ENCODE measurements around the gene BCAS1. TPM values are rescaled to one million over a fixed set of nuclear protein-coding genes. Genes with fewer than 3 reads are reported as not detected.

The BCAS1 gene
- total RNA-seq, 1 donor: not detected

DNA sequence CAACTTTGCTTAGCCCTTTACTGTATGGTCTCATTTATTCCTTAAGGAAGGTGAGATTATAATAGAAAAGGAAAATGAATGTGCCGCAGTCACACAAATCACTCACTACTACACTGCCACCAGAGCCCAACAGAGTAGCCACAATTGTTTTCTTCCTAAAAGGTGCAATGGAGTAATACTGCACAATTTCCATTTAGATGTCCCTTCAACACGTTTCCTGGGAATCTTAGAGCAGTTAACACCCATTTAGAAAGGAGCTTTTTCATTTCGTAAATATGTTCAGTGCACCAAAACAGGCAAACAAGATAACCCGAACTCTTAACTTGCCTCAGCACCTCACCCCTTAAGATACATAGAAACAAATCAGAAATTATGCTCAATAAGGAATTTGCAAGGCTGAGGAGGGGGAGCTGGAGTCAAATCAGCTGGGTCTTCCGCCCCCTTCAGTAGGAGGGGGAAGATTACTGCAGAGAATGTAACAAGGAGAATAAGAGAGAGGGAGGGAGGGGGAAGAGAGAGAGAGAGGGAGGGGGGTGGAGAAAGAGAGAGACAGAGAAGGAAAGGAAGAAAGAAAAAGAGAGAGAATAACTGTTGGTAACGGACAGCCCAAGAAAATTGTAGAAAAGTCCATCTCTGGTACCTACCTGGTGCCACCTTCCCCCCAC lies 155.5 kb downstream of the BCAS1 start:
- Histone ChIP-seq H3K36me3 (ENCODE audit: insufficient read depth, low read length) (no peaks in the 10 kb centered on the region), H3K9me3 (ENCODE audit: low read depth, low read length) (no peaks in the 10 kb centered on the region), H3K4me1 (ENCODE audit: insufficient read depth, low read length) (peaks cover 49% of the 10 kb centered on the region), H3K79me2 (ENCODE audit: insufficient read depth, low read length) (no peaks in the 10 kb centered on the region), H3K4me2 (ENCODE audit: insufficient read depth, low read length) (peak overlapping the region; percentile 95), H3K4me3 (ENCODE audit: insufficient read depth, low read length) (peak overlapping the region; percentile 80), H4K20me1 (ENCODE audit: insufficient read depth, low read length) (no peaks in the 10 kb centered on the region), H3K27ac (ENCODE audit: low read depth, low read length) (peak overlapping the region; percentile 97), H2AFZ (ENCODE audit: low read length) (peak overlapping the region; percentile 95), H3K27me3 (ENCODE audit: insufficient read depth, low read length) (no peaks in the 10 kb centered on the region)
- DNase-seq (ENCODE audit: insufficient read length, low spot score, missing footprints): no peak
- TF ChIP-seq, protein P1, sequence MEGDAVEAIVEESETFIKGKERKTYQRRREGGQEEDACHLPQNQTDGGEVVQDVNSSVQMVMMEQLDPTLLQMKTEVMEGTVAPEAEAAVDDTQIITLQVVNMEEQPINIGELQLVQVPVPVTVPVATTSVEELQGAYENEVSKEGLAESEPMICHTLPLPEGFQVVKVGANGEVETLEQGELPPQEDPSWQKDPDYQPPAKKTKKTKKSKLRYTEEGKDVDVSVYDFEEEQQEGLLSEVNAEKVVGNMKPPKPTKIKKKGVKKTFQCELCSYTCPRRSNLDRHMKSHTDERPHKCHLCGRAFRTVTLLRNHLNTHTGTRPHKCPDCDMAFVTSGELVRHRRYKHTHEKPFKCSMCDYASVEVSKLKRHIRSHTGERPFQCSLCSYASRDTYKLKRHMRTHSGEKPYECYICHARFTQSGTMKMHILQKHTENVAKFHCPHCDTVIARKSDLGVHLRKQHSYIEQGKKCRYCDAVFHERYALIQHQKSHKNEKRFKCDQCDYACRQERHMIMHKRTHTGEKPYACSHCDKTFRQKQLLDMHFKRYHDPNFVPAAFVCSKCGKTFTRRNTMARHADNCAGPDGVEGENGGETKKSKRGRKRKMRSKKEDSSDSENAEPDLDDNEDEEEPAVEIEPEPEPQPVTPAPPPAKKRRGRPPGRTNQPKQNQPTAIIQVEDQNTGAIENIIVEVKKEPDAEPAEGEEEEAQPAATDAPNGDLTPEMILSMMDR (IDR thresholded peaks at IDR 0.05; ENCODE audit: extremely low read depth, low read depth, low read length): no peak

DNA sequence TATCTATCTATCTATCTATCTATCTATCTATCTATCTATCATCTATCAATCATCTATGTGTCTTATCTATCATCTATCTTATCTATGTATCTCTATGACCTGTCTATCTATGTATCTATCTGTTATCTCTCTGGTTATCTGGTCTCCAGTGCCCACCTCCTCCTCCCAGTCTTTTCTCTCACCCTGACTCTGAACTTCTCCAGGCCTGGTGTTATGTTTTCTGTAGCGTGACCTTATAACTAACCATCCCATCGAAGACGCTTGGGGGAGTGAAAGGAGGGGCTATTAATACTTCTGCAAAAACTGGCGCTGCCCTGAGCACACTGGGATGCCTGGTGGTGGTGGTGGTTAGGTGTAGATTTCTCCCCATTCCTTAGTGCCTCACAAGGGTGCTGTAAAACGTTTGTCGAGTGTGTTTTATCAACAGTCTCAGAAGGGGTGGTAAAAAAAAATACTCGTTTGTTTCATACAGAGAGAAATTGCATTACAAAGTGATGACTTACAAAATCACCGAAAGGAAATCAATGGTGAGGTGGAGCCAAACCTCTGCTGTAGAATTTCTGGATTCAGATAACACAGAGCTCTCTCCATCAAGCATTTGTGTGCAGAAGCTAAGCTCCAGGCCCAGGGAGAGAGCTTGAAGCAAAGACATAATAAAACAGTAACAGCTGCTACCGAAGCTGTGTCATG lies 156.2 kb downstream of the BCAS1 start:
- Histone ChIP-seq H2AFZ (ENCODE audit: low read length) (peak overlapping the region; percentile 95), H3K79me2 (ENCODE audit: insufficient read depth, low read length) (no peaks in the 10 kb centered on the region), H4K20me1 (ENCODE audit: insufficient read depth, low read length) (no peaks in the 10 kb centered on the region), H3K4me1 (ENCODE audit: insufficient read depth, low read length) (peaks cover 50% of the 10 kb centered on the region), H3K4me3 (ENCODE audit: insufficient read depth, low read length) (peak overlapping the region; percentile 14), H3K36me3 (ENCODE audit: insufficient read depth, low read length) (no peaks in the 10 kb centered on the region), H3K27me3 (ENCODE audit: insufficient read depth, low read length) (no peaks in the 10 kb centered on the region), H3K9me3 (ENCODE audit: low read depth, low read length) (no peaks in the 10 kb centered on the region), H3K27ac (ENCODE audit: low read depth, low read length) (peak overlapping the region; percentile 97), H3K4me2 (ENCODE audit: insufficient read depth, low read length) (peak overlapping the region; percentile 95)
- DNase-seq (ENCODE audit: insufficient read length, low spot score, missing footprints): peak; percentile 80
- TF ChIP-seq, protein P1 (IDR thresholded peaks at IDR 0.05; ENCODE audit: extremely low read depth, low read depth, low read length): no peak

DNA sequence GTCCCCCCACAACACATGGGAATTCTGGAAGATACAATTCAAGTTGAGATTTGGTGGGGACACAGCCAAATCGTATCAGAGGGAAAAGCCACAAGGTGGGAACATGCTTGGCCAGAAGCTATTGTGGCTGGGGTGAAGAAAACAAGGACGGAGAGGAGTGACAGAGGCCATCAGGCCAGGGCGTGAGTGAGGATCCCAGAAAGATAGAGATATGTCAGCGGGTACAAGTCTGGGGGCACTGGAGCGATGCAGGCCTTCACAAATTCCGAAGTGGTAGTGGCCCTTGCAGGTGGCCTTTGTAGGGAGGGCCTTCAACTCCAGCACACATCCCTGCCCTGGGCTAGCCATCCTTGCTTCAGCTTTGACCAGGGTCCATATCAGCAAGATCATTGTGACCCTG lies 159.1 kb downstream of the BCAS1 start:
- no peaks in the 10 kb centered on the region for H3K27me3 ChIP-seq (ENCODE audit: insufficient read depth, low read length)
- H3K36me3 ChIP-seq (ENCODE audit: insufficient read depth, low read length): no peaks in the 10 kb centered on the region
- H3K9me3 ChIP-seq (ENCODE audit: low read depth, low read length): no peaks in the 10 kb centered on the region
- H3K4me3 ChIP-seq (ENCODE audit: insufficient read depth, low read length): no peak overlapping the region
- H3K4me2 ChIP-seq (ENCODE audit: insufficient read depth, low read length): no peak overlapping the region
- H3K79me2 ChIP-seq (ENCODE audit: insufficient read depth, low read length): no peaks in the 10 kb centered on the region
- no peak overlapping the region for H2AFZ ChIP-seq (ENCODE audit: low read length)
- peaks cover 41% of the 10 kb centered on the region for H3K4me1 ChIP-seq (ENCODE audit: insufficient read depth, low read length)
- TF ChIP-seq, protein P1 (IDR thresholded peaks at IDR 0.05; ENCODE audit: extremely low read depth, low read depth, low read length): no peak
- H4K20me1 ChIP-seq (ENCODE audit: insufficient read depth, low read length): no peaks in the 10 kb centered on the region
- DNase-seq (ENCODE audit: insufficient read length, low spot score, missing footprints): no peak
- no peak overlapping the region for H3K27ac ChIP-seq (ENCODE audit: low read depth, low read length)

DNA sequence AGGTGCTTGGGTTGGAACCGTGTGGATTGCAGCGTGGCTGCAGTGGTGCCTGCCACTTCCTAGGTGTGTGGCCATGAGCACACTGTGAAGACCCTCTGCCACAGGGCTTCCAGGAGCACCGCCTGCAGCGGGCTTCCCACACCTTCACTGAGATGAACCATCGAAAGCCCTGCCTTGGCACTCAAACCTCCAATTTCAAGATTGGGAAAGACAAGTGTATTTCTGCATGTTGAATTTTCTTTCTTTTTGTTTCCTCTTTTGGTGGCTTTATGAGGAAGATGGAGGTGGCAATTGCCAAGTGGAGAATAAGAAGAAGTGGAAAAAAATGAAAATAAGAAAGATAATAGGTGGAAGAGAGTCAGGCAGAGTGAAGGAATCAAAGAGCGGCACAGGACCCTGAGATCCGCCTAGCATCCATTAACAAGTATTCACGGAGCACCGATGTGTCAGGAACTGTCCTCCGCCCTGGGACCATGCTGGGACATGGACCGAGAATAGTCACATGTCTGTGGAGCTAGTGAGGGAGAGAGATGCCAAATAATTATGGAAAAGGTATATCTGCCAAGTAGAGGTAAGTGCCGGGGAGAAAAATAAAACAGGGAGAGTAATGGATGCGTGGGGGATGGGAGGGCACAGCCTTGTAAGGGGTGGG lies 159.9 kb downstream of the BCAS1 start:
- peaks cover 39% of the 10 kb centered on the region for H3K4me1 ChIP-seq (ENCODE audit: insufficient read depth, low read length)
- TF ChIP-seq, protein P1 (IDR thresholded peaks at IDR 0.05; ENCODE audit: extremely low read depth, low read depth, low read length): no peak

More for the DNA sequence above, 159.9 kb downstream of the BCAS1 start:
- Histone ChIP-seq H3K27me3 (ENCODE audit: insufficient read depth, low read length) (no peaks in the 10 kb centered on the region), H2AFZ (ENCODE audit: low read length) (no peak overlapping the region), H3K9me3 (ENCODE audit: low read depth, low read length) (no peaks in the 10 kb centered on the region), H3K27ac (ENCODE audit: low read depth, low read length) (no peak overlapping the region), H3K4me3 (ENCODE audit: insufficient read depth, low read length) (no peak overlapping the region), H4K20me1 (ENCODE audit: insufficient read depth, low read length) (no peaks in the 10 kb centered on the region), H3K79me2 (ENCODE audit: insufficient read depth, low read length) (no peaks in the 10 kb centered on the region), H3K4me2 (ENCODE audit: insufficient read depth, low read length) (no peak overlapping the region), H3K36me3 (ENCODE audit: insufficient read depth, low read length) (no peaks in the 10 kb centered on the region)
- no peak for DNase-seq (ENCODE audit: insufficient read length, low spot score, missing footprints)

Data from osteoblast (primary cell).